Measurements from ENCODE around the gene CD2AP. TPM values are rescaled to one million over a fixed set of nuclear protein-coding genes. Genes with fewer than 3 reads are reported as not detected.
"Not testable (repeated sequence)": the region's sequence is repeated elsewhere in the genome, so short reads cannot be mapped to it uniquely, and the experiment has no call there.

The CD2AP gene
- total RNA-seq, 1 donor from 2014 or later = 16.2 TPM

DNA sequence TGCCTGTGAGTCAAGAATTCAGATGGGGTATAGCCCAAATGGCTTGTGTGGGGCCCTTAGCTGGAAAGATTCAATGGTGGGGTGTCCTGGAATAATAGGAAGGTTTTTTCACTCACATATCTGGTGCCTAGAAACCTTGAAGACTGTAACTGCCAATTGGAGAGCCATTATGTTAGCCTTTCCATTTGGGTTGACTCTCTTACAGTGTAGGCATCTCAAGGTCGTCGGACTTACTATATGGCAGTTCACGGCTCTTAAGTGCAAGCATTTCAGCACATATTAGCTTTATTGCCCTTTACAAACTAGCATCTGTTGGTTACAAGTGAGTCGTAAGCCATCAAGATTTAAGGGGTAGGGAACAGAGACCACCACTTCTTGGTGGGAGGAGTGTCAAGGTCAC, 74.1 kb downstream of the CD2AP start:
- Mint-ChIP-seq H3K27me3 (ENCODE audit: low read depth) (no peaks in the 10 kb centered on the region), H3K27ac (ENCODE audit: unreplicated experiment) (no peak overlapping the region), H3K36me3 (ENCODE audit: low read depth) (peaks cover 17% of the 10 kb centered on the region), H3K9me3 (ENCODE audit: low read depth) (peaks cover 12% of the 10 kb centered on the region), H3K4me1 (ENCODE audit: low read depth) (no peaks in the 10 kb centered on the region), H3K4me3 (ENCODE audit: unreplicated experiment) (no peak overlapping the region)
- no peak for TF ChIP-seq CTCF (IDR thresholded peaks at IDR 0.05)
- no peak for DNase-seq (ENCODE audit: low spot score)

DNA sequence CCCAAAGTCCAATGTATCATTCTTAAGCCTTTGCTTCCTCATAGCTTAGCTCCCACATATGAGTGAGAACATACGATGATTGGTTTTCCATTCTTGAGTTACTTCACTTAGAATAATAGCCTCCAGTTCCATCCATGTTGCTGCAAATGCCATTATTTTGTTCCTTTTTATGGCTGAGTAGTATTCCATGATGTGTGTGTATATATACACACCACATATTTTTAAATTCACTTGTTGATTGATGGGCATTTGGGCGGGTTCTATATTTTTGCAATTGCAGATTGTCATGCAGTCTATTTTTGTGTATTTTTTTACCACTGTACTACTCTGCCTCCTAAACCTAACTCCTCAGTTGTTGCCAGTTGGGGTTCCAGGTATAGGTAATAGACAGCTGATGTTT, 74.7 kb downstream of the CD2AP start:
- Mint-ChIP-seq H3K27me3 (ENCODE audit: low read depth) (no peaks in the 10 kb centered on the region), H3K36me3 (ENCODE audit: low read depth) (peaks cover 16% of the 10 kb centered on the region), H3K4me3 (ENCODE audit: unreplicated experiment) (no peak overlapping the region), H3K4me1 (ENCODE audit: low read depth) (no peaks in the 10 kb centered on the region), H3K9me3 (ENCODE audit: low read depth) (peaks cover 17% of the 10 kb centered on the region), H3K27ac (ENCODE audit: unreplicated experiment) (no peak overlapping the region)
- TF ChIP-seq CTCF (IDR thresholded peaks at IDR 0.05) = no peak
- no peak for DNase-seq (ENCODE audit: low spot score)

DNA sequence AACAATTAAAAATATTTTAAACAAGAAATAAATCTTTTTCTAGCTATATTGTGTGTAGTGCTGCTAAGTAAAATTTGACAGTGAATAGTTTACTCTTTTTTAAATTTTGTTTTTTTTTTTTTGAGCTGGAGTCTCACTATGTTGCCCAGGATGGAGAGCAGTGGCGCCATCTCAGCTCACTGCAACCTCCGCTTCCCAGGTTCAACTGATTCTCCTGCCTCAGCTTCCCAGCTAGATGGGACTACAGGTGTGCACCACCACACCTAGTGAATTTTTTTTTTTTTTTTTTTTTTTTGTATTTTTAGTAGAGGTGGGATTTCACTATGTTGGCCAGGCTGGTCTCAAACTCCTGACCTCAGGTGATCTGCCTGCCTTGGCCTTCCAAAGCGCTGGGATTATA, 75.7 kb downstream of the CD2AP start:
- H3K27me3 Mint-ChIP-seq (ENCODE audit: low read depth); H3K27ac Mint-ChIP-seq (ENCODE audit: unreplicated experiment); H3K4me1 Mint-ChIP-seq (ENCODE audit: low read depth); DNase-seq (ENCODE audit: low spot score); H3K4me3 Mint-ChIP-seq (ENCODE audit: unreplicated experiment); H3K36me3 Mint-ChIP-seq (ENCODE audit: low read depth): not testable (repeated sequence)
- peaks cover 22% of the 10 kb centered on the region for H3K9me3 Mint-ChIP-seq (ENCODE audit: low read depth)

- not testable (repeated sequence) for H3K36me3 Mint-ChIP-seq (ENCODE audit: low read depth); H3K4me3 Mint-ChIP-seq (ENCODE audit: unreplicated experiment)
- H3K9me3 Mint-ChIP-seq (ENCODE audit: low read depth) = peaks cover 14% of the 10 kb centered on the region
These were observed 78.9 kb downstream of the CD2AP start for GRCh38 chr6:47556459-47556858.

GRCh38 chr6:47563162-47563561, 85.6 kb downstream of the CD2AP start:
- TF ChIP-seq CTCF (IDR thresholded peaks at IDR 0.05) = no peak
- no peak for DNase-seq (ENCODE audit: low spot score)
- Mint-ChIP-seq H3K4me3 (ENCODE audit: unreplicated experiment) (no peak overlapping the region), H3K27ac (ENCODE audit: unreplicated experiment) (no peak overlapping the region), H3K9me3 (ENCODE audit: low read depth) (peaks cover 3% of the 10 kb centered on the region), H3K27me3 (ENCODE audit: low read depth) (no peaks in the 10 kb centered on the region), H3K4me1 (ENCODE audit: low read depth) (no peaks in the 10 kb centered on the region), H3K36me3 (ENCODE audit: low read depth) (peaks cover 3% of the 10 kb centered on the region)

More at GRCh38 chr6:47556459-47556858, 78.9 kb downstream of the CD2AP start:
- DNase-seq (ENCODE audit: low spot score); H3K4me1 Mint-ChIP-seq (ENCODE audit: low read depth); H3K27me3 Mint-ChIP-seq (ENCODE audit: low read depth); H3K27ac Mint-ChIP-seq (ENCODE audit: unreplicated experiment): not testable (repeated sequence)

GRCh38 chr6:47566602-47567001, 89.0 kb downstream of the CD2AP start:
- not testable (repeated sequence) for H3K9me3 Mint-ChIP-seq (ENCODE audit: low read depth); H3K36me3 Mint-ChIP-seq (ENCODE audit: low read depth); H3K27me3 Mint-ChIP-seq (ENCODE audit: low read depth); H3K27ac Mint-ChIP-seq (ENCODE audit: unreplicated experiment); H3K4me3 Mint-ChIP-seq (ENCODE audit: unreplicated experiment); H3K4me1 Mint-ChIP-seq (ENCODE audit: low read depth); DNase-seq (ENCODE audit: low spot score)

- no peak overlapping the region for H3K27ac Mint-ChIP-seq (ENCODE audit: unreplicated experiment)
- no peaks in the 10 kb centered on the region for H3K27me3 Mint-ChIP-seq (ENCODE audit: low read depth)
- H3K4me1 Mint-ChIP-seq (ENCODE audit: low read depth) = peaks cover 16% of the 10 kb centered on the region
- no peak for DNase-seq (ENCODE audit: low spot score)
- H3K9me3 Mint-ChIP-seq (ENCODE audit: low read depth) = peaks cover 3% of the 10 kb centered on the region
- TF ChIP-seq CTCF (IDR thresholded peaks at IDR 0.05) = no peak
- peaks cover 1% of the 10 kb centered on the region for H3K36me3 Mint-ChIP-seq (ENCODE audit: low read depth)
- no peak overlapping the region for H3K4me3 Mint-ChIP-seq (ENCODE audit: unreplicated experiment)
These were observed 90.0 kb downstream of the CD2AP start for GRCh38 chr6:47567586-47567985.

Data from chondrocyte (in vitro differentiated cells).